Astrocyte (in vitro differentiated cells and primary cell): ENCODE data around the gene TOR1AIP1. TPM values are rescaled to one million over a fixed set of nuclear protein-coding genes. Genes with fewer than 3 reads are reported as not detected.

Experiments used
- DNase-seq: peaks from one replicate; pipeline ENCODE4 v3.0.0-alpha.2; 2010; ENCODE audit warnings: low read depth
- FAIRE-seq: peaks from 2 replicates; lab custom pipeline; 2011; peaks lifted over from hg19 to GRCh38; lab: Jason Lieb, UNC
- H2AFZ ChIP-seq: 2 replicates; pipeline ENCODE4 v1.6.0; 2012; ENCODE audit warnings: low read depth, low read length, inconsistent platforms
- H3K27ac ChIP-seq: 2 replicates; pipeline ENCODE4 v1.5.1; 2011; ENCODE audit warnings: low read depth, low read length, inconsistent platforms
- H3K27me3 ChIP-seq: 2 replicates; pipeline ENCODE4 v1.6.0; 2011; ENCODE audit warnings: low read length, inconsistent platforms; ENCODE audit not compliant: insufficient read depth
- H3K36me3 ChIP-seq: 2 replicates; pipeline ENCODE4 v1.5.1; 2011; ENCODE audit warnings: low read length, inconsistent platforms; ENCODE audit not compliant: insufficient read depth
- H3K4me1 ChIP-seq: 2 replicates; pipeline ENCODE4 v1.5.1; 2011; ENCODE audit warnings: low read length, inconsistent platforms; ENCODE audit not compliant: insufficient read depth
- H3K4me2 ChIP-seq: 2 replicates; pipeline ENCODE4 v1.6.0; 2012; ENCODE audit warnings: low read length, inconsistent platforms
- H3K4me3 ChIP-seq: 2 replicates; pipeline ENCODE4 v1.5.1; 2011; ENCODE audit warnings: low read depth, mild to moderate bottlenecking, low read length, inconsistent platforms; ENCODE audit not compliant: insufficient read depth
- H3K79me2 ChIP-seq: 2 replicates; pipeline ENCODE4 v1.6.0; 2012; ENCODE audit warnings: mild to moderate bottlenecking, low read length, inconsistent platforms; ENCODE audit not compliant: insufficient read depth
- H3K9ac ChIP-seq: 2 replicates; pipeline ENCODE4 v1.6.0; 2012; ENCODE audit warnings: mild to moderate bottlenecking, low read length, inconsistent platforms
- H3K9me3 ChIP-seq: 2 replicates; pipeline ENCODE4 v1.5.1; 2012; ENCODE audit warnings: low read depth, mild to moderate bottlenecking, low read length, inconsistent platforms; ENCODE audit not compliant: insufficient read depth
- H4K20me1 ChIP-seq: 2 replicates; pipeline ENCODE4 v1.6.0; 2012; ENCODE audit warnings: low read length, inconsistent platforms; ENCODE audit not compliant: insufficient read depth
- H3K27ac Mint-ChIP-seq: one replicate; pipeline ENCODE4 v1.8.0; 2021; ENCODE audit warnings: mild to moderate bottlenecking, mixed read lengths; ENCODE audit not compliant: unreplicated experiment
- H3K27me3 Mint-ChIP-seq: one replicate; pipeline ENCODE4 v1.8.0; 2021; ENCODE audit warnings: low read depth, mixed read lengths; ENCODE audit not compliant: unreplicated experiment
- H3K36me3 Mint-ChIP-seq: one replicate; pipeline ENCODE4 v1.8.0; 2021; ENCODE audit warnings: low read depth, mixed read lengths; ENCODE audit not compliant: unreplicated experiment
- H3K4me1 Mint-ChIP-seq: one replicate; pipeline ENCODE4 v1.8.0; 2021; ENCODE audit warnings: low read depth, mixed read lengths; ENCODE audit not compliant: unreplicated experiment
- H3K4me3 Mint-ChIP-seq: one replicate; pipeline ENCODE4 v1.8.0; 2021; ENCODE audit warnings: mild to moderate bottlenecking, moderate library complexity, mixed read lengths; ENCODE audit not compliant: unreplicated experiment
- H3K9me3 Mint-ChIP-seq: one replicate; pipeline ENCODE4 v1.8.0; 2021; ENCODE audit warnings: mild to moderate bottlenecking, mixed read lengths; ENCODE audit not compliant: unreplicated experiment
- CTCF ChIP-seq: IDR thresholded peaks from 2 replicates; pipeline ENCODE4 v1.5.1; 2011; ENCODE audit warnings: low read depth, mild to moderate bottlenecking, inconsistent platforms, low read length, moderate library complexity; ENCODE audit not compliant: insufficient read depth
- EZH2 ChIP-seq: IDR thresholded peaks from 2 replicates; pipeline ENCODE4 v1.6.1; 2012; ENCODE audit warnings: mild to moderate bottlenecking, low read length, inconsistent platforms; ENCODE audit not compliant: insufficient read depth
- total RNA-seq: library from RNA; stranded (reverse); gene quantifications from 2 replicates; pipeline ENCODE4 v1.2.1, GENCODE V29; 2021

TOR1AIP1 gene
- total RNA-seq, 1 donor from 2014 or later, result 37.4 TPM

GRCh38 chr1:179883040-179883744 is 1.1 kb downstream of the TOR1AIP1 start:
- peaks cover 45% of the 10 kb centered on the region for H3K79me2 ChIP-seq
- H3K4me3 ChIP-seq, result peak overlapping the region; percentile 88
- peaks cover 12% of the 10 kb centered on the region for H3K4me1 ChIP-seq
- no peaks in the 10 kb centered on the region for H3K27me3 ChIP-seq
- TF ChIP-seq EZH2, result no peak
- TF ChIP-seq CTCF, result no peak
- DNase-seq, result no peak
- Mint-ChIP-seq H3K36me3 (peaks cover 3% of the 10 kb centered on the region), H3K4me1 (peaks cover 7% of the 10 kb centered on the region), H3K27me3 (no peaks in the 10 kb centered on the region), H3K4me3 (peak overlapping the region; percentile 93), H3K9me3 (no peaks in the 10 kb centered on the region), H3K27ac (peak overlapping the region; percentile 100)
- H3K4me2 ChIP-seq, result peak overlapping the region; percentile 83
- peaks cover 12% of the 10 kb centered on the region for H4K20me1 ChIP-seq
- no peak for FAIRE-seq
- peak overlapping the region; percentile 98 for H3K9ac ChIP-seq
- H3K9me3 ChIP-seq, result no peaks in the 10 kb centered on the region
- peak overlapping the region; percentile 91 for H2AFZ ChIP-seq
- H3K27ac ChIP-seq, result peak overlapping the region; percentile 100
- peaks cover 13% of the 10 kb centered on the region for H3K36me3 ChIP-seq

DNA sequence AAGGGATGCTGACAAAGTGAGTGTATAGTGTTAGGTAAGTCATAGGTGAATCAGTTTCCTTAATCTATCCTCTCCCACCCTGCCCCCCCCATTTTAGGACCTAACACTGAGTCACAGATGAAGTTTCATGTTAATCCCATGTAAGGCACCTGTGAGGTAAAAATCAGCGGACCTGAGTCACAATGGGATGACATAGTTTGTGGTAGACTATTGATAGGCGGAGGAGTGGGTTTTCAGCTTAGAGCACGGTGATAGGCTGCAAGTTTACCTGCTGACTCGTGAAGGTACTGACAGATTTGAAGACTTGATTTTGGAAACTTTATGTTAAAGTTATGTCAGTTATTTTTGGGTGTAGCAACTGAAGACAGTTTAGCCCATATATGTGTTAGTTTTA is 1.7 kb downstream of the TOR1AIP1 start:
- no peak for FAIRE-seq
- no peak overlapping the region for H3K27ac Mint-ChIP-seq
- peak overlapping the region; percentile 91 for H2AFZ ChIP-seq
- peak overlapping the region; percentile 88 for H3K4me3 ChIP-seq
- peaks cover 12% of the 10 kb centered on the region for H3K4me1 ChIP-seq
- peak overlapping the region; percentile 93 for H3K4me3 Mint-ChIP-seq
- H3K36me3 ChIP-seq, result peaks cover 13% of the 10 kb centered on the region
- H3K4me1 Mint-ChIP-seq, result peaks cover 7% of the 10 kb centered on the region
- H3K4me2 ChIP-seq, result peak overlapping the region; percentile 83
- no peaks in the 10 kb centered on the region for H3K9me3 ChIP-seq
- H3K36me3 Mint-ChIP-seq, result peaks cover 3% of the 10 kb centered on the region
- peak; percentile 63 for DNase-seq
- H3K9ac ChIP-seq, result peak overlapping the region; percentile 98
- H3K79me2 ChIP-seq, result peaks cover 50% of the 10 kb centered on the region
- peaks cover 12% of the 10 kb centered on the region for H4K20me1 ChIP-seq
- no peaks in the 10 kb centered on the region for H3K27me3 ChIP-seq
- TF ChIP-seq EZH2, result no peak
- no peak for TF ChIP-seq CTCF
- peak overlapping the region; percentile 100 for H3K27ac ChIP-seq
- H3K9me3 Mint-ChIP-seq, result no peaks in the 10 kb centered on the region
- H3K27me3 Mint-ChIP-seq, result no peaks in the 10 kb centered on the region

- no peak overlapping the region for H3K4me2 ChIP-seq
- Mint-ChIP-seq H3K27me3 (no peaks in the 10 kb centered on the region), H3K9me3 (no peaks in the 10 kb centered on the region), H3K4me1 (peaks cover 4% of the 10 kb centered on the region), H3K4me3 (no peak overlapping the region), H3K27ac (no peak overlapping the region), H3K36me3 (peaks cover 3% of the 10 kb centered on the region)
- no peak overlapping the region for H3K9ac ChIP-seq
- peaks cover 49% of the 10 kb centered on the region for H3K79me2 ChIP-seq
- no peak overlapping the region for H3K27ac ChIP-seq
- no peak for DNase-seq
- H3K27me3 ChIP-seq, result no peaks in the 10 kb centered on the region
- H3K4me1 ChIP-seq, result peaks cover 6% of the 10 kb centered on the region
- no peak for FAIRE-seq
- peaks cover 26% of the 10 kb centered on the region for H3K36me3 ChIP-seq
- H3K9me3 ChIP-seq, result no peaks in the 10 kb centered on the region
- no peak overlapping the region for H3K4me3 ChIP-seq
- H2AFZ ChIP-seq, result no peak overlapping the region
- no peak for TF ChIP-seq CTCF
- no peak for TF ChIP-seq EZH2
- peaks cover 10% of the 10 kb centered on the region for H4K20me1 ChIP-seq
Measured at GRCh38 chr1:179888071-179888470, 6.0 kb downstream of the TOR1AIP1 start.
